Stimulated activated CD8-positive, alpha-beta memory T cell treated with anti-CD3 and anti-CD28 coated beads, Interleukin-2, amount 100 ng/mL, for 1 hour (primary cell): Measurements from ENCODE around the gene SPINDOC.
"Not testable (repeated sequence)": the region's sequence is repeated elsewhere in the genome, so short reads cannot be mapped to it uniquely, and the experiment has no call there.

ENCODE experiments used
- DNase-seq, 2 donors: peaks; one replicate each; pipeline ENCODE4 v3.0.0-alpha.2; 2020; ENCODE audit warnings: low read depth in 2 of 2

The SPINDOC gene

DNA sequence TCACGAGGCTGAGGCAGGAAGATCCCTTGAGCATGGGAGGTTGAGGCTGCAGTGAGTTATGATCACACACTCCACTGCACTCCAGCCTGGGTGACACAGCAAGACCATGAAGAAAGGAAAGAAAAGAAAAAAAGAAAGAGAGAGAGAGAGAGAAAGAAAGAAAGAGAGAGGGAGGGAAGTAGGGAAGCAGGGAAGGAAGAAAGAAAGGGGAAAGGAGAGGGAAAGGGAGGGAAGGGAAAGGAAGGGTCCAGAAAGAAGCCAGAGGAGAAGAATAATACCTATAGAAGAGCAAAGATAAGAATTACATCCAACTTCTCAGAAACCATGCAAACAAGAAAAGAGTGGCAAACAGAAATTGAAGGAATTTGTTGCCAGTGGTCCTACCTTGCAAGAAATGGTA, 27.4 kb upstream of the SPINDOC start:
- no peak for DNase-seq

- no peak for DNase-seq
Observed at GRCh38 chr11:63791495-63792167, 21.6 kb upstream of the SPINDOC start.

DNA sequence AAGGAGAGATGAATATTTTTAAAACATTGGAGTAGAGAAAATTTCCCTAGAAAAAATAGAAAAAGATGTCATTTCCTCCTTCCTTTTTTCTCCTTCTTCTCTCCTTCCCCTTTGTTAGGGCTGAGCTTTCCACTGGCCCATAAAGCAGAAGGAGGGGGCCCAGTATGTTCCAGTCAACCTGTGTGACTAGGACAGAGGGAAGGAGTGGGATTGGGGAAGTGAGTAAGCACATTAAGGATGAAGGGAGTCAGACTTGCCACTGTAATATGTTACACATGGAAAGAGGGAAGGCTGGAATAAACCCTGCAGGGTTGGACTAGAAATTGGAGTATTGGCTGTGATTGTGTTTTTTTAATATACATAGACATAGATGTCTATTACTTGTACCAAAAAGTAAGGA, 20.1 kb upstream of the SPINDOC start:
- DNase-seq, result no peak

DNA sequence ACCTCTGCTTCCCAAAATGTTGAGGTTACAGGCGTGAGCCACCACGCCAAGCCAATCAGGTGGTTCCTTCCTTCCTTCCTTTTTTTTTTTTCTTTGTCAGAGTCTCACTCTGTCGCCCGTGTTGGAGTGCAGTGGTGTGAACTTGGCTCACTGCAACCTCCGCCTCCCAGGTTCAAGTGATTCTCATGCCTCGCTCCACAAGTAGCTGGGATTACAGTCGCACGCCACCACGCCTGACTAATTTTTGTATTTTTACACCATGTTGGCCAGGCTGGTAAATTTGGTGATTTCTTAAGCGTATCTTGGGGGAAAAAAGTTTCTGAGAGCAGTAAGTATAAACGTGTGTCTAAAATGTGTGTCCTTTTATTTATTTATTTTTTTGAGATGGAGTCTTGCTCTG, 18.2 kb upstream of the SPINDOC start:
- no peak for DNase-seq

DNA sequence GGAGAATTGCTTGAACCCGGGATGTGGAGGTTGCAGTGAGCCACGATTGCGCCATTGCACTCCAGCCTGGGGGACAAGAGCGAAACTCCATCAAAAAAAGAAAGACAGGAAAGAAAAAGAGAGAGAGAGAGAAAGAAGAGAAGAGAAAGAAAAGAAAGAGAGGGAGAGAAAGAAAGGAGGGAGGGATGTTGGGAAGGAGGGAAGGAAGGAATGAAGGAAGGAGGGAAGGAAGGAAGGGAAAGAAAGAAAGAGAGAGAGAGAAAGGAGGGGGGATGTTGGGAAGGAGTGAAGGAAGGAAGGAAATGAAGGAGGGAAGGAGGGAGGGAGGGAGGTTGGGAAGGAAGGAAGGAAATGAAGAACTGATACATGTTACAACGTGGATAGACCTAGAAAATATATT, 12.3 kb upstream of the SPINDOC start:
- DNase-seq, result no peak

DNA sequence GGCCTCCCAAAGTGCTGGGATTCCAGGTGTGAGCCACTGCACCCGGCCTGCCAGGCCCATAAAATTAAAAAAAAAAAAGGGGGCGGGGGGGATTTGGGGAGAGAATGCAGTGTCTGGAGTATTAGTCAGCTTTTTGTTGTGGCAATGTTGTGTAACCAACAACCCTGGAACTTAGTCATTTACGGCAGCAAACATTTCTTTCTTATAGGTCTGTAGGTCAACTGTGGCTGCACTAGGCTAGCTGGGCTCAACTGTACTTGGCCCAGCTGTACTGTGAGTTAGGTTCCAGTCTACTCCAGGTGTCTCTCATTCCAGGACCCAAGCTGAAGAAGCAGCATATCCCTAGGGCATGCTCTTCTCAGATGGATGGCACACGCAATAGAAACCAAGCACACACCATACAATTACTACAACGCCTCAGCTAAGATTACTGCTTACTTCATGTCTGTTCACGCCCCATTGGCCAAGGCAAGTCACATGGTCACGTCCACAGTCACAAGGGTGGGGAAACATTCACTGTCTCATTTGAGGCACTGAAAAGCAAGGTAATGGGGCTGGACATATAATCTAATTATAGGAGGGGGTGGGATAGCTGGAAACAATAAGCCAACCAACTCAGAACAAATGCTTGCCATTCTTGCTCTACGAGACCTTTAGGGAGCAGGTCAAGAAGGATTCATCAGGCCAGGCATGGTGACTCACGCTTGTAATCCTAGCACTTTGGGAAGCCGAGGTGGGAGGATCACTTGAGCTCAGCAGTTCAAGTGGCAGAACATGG, 10.4 kb upstream of the SPINDOC start:
- no peak for DNase-seq

DNA sequence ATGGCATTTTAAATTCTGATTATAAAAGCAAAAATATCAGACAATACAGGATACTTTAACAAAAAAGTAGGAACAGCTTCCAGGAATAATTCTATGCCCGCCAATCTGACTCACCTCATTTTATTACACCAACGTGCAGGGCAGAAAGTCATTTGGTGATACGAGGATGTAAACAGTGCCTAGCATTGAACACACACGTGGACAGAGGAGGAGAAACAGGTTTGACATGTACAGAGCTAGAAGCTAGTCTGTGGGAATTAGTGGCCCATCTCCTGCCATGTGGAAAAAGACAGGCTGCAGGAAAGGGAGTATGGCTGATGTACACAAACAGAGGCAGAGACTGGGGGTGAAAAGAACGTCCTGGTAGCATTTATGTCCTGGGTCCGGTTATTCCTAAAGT, 9.0 kb upstream of the SPINDOC start:
- no peak for DNase-seq

GRCh38 chr11:63805844-63806415, 7.3 kb upstream of the SPINDOC start:
- no peak for DNase-seq

DNA sequence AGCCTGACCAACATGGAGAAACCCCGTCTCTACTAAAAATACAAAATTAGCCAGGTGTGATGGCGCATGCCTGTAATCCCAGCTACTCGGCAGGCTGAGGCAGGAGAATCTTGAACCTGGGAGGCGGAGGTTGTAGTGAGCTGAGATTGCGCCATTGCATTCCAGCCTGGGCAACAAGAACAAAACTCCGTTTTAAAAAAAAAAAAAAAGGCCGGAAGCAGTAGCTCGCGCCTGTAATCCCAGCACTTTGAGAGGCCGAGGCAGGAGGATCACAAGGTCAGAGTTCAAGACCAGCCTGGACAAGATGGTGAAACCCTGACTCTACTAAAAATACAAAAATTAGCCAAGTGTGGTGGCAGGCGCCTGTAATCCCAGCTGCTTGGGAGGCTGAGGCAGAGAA, 2.9 kb upstream of the SPINDOC start:
- DNase-seq, result not testable (repeated sequence)

- no peak for DNase-seq
Observed at GRCh38 chr11:63811522-63811921, 1.7 kb upstream of the SPINDOC start.

DNA sequence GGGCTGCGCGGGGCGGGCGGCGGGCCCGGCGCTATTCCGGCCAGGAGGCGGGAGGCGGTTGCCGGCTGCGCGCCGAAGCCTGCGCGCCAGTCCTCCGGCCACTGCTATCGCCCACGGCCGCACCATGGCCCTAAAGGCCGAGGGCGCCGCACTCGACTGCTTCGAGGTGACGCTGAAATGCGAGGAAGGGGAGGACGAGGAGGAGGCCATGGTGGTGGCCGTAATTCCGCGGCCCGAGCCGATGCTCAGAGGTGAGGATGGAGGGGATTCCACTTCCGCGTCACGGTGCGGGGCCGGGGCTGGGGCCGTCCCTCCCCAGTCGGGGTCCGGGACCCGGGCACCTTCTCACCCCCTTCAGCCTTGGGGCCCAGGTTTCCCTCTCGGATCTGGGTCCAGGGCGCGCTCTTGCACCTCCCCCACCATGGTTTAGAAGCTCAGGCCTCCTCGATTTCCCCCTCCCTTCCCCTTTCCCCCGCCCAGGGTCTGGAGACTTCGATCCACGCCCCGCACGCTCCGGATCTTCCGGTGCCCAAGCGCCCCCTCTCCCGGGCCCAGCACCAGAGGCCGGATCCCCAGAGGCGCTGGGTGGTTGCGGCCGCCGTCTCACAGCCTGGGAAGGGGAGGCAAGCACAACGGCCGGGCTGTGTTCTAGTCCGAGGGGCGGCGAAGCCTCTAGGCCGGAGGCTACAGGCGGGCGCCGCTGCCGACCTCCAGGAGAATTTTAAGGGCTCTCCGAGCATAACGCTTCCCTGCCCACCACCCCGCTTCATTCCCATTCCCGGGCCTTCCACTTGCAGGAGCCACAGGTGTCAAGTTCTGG, 517 bp downstream of the SPINDOC start:
- no peak for DNase-seq

DNA sequence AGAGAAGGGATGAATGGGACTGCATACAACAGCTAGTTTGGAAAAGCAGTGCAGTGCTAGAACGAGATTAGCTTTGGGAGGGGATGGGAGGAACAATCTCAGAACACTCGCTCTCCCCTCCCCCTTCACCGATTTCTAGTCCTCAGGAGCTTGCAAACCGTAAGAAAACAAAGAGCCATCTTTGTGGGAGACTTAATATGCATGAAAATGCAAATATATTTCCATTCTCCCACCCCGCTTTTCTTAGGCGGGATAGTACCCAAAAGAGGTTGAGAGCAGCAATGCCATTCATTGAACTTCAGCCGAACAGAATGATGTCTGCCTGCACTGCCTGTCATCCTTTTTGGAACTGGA, 1.1 kb downstream of the SPINDOC start:
- no peak for DNase-seq

GRCh38 chr11:63816166-63816565, 2.9 kb downstream of the SPINDOC start:
- DNase-seq, result no peak

DNA sequence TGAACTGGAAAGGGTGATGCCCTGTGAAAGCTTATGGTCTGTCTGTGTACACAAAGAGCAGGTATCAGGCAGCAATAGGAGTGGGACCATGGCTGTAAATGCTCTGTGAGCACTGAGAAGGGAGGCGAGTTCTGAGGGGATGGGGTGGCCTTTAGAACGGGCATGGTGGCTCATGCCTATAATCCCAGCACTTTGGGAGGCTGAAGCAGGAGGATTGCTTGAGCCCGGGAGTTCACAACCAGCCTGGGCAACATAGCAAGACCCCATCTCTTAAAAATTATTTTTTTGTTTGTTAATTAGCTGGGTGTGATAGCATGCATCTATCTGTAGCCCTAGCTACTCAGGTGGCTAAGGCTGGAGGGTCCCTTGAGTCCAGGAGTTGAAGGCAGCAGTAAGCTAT, 3.5 kb downstream of the SPINDOC start:
- no peak for DNase-seq

DNA sequence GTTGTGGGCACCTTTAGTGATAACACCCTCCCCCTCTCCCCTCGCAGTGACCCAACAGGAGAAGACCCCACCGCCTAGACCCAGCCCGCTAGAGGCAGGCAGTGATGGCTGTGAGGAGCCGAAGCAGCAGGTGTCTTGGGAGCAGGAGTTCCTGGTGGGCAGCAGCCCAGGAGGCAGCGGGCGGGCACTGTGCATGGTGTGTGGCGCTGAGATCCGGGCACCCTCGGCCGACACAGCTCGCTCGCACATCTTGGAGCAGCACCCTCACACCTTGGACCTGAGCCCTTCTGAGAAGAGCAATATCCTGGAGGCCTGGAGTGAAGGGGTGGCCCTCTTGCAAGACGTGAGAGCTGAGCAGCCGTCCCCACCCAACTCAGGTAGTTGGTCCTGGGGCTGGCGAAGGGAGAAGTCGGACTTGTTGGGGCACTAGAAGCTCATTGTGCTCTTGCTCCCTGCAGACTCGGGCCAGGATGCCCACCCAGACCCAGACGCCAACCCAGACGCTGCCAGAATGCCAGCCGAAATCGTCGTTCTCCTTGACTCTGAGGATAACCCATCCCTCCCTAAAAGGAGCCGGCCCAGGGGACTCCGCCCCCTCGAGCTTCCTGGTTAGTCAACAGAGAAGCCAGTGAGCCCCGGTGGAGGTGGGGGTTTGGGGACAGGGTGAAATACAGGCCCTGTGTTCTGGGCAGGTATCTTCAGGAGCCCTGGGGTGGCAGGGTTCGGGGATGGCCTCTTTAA, 4.7 kb downstream of the SPINDOC start:
- DNase-seq, result no peak

DNA sequence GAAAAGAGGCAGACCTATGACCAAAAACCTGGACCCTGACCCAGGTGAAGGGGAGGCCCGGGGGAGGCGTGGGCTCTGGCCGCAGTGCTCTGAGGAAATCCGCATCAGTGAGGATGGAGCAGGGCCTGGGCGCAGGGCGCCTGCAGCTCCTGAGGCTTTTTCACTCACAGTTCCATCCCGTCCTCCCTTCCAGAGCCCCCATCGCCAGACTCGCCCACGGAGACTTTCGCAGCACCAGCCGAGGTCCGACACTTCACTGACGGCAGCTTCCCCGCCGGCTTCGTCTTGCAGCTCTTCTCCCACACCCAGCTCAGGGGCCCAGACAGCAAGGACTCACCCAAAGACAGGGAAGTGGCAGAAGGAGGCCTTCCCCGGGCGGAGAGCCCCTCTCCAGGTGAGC, 5.4 kb downstream of the SPINDOC start:
- no peak for DNase-seq

DNA sequence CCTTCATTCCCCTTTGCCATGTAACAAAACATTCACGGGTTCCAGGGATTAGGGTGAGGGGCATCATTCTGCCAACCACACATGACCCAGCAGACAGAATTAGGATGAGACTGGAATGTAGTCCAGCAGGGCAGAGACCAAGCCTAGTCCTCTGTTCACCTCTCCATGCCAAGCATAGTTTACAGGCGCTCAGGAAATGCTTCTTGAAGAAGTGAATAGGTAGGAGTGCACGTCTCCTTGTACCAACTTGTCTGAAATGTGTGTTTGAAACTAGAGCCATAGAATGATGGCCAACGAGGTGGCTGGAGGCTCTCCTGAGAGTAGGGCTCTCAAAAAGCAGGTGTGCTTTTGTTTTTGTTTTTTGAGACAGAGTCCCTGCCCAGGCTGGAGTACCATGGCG, 8.2 kb downstream of the SPINDOC start:
- DNase-seq, result no peak

DNA sequence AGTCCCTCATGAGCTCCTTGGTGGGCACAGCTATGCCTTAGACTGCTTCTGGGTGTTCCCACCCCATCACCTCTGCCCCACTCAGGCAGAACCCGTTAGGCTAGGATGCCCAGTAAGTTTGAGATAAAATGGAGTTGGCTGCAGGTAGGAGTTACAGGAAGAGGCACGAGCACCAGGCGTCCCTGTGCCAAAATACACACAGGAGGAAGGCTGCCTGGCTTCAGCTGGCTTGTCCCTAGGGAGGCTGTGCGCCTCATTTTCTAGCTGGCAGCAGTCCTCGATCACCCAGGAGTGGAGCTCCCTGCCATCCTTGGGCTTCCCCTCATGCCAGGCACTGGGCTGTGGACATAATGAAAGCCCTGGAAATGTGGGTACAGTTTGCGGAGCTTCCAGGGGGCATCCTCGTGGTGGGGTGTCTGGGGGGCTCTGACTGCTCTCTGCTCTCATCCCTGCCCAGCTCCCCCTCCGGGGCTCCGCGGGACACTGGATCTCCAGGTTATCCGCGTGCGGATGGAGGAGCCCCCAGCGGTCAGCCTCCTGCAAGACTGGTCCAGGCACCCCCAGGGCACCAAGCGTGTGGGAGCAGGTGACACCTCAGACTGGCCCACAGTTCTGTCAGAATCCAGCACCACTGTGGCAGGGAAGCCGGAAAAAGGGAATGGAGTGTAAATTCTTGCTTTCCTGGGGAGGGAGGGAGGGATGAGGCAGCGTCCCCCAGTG, 13.4 kb downstream of the SPINDOC start:
- DNase-seq, result no peak

- DNase-seq, result no peak
Observed at GRCh38 chr11:63829823-63830489, 16.7 kb downstream of the SPINDOC start.

GRCh38 chr11:63831326-63831725, 18.1 kb downstream of the SPINDOC start:
- DNase-seq, result no peak

DNA sequence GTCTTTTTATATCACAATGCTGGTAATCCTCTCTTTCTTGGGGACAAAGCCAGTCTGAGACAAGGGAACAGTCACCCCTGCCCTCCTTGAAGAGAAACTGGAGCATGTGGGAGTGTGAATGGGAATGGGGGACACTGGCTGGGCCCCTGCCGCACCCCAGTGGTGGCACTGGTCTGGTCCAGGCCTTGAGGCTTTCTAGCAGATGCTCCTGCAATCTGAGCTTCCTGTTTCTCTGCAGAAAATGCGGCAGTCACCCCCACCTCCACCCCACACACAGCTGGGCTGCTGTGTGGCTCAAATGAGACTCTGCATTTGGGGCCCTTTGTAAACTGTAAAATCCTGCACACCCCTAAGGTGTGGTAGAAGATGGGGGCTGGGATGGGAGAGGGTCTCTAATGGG, 19.1 kb downstream of the SPINDOC start:
- no peak for DNase-seq
